Stimulated activated naive CD8-positive, alpha-beta T cell treated with anti-CD3 and anti-CD28 coated beads, Interleukin-15, Interleukin-2, amounts not matched to agents 100 U/mL and 50 U/mL, for 24 hours (primary cell): Measurements from ENCODE around the gene HDDC3.
A peak's percentile ranks its signal among the peaks of the same experiment; 100 is the strongest.

Source experiments
- ATAC-seq: fragments of 150-1000 bp; cut with Tn5 transposase; one replicate; pipeline ENCODE4 v1.10.0; 2021
- DNase-seq: peaks from one replicate; pipeline ENCODE4 v3.0.0; 2021

Gene HDDC3

GRCh38 chr15:90931828-90932659 is at the start of gene HDDC3:
Gene HDDC3 (minus strand): TSS chr15:90932549. CDS start chr15:90932540, 9 bp downstream.
- peak; percentile 98 for DNase-seq
- ATAC-seq, result peak; percentile 65

GRCh38 chr15:90982135-90982534 is 49.8 kb upstream of the HDDC3 start:
- no peak for DNase-seq
- ATAC-seq, result no peak

GRCh38 chr15:90981681-90982080 is 49.3 kb upstream of the HDDC3 start:
- DNase-seq (no peak), ATAC-seq (no peak)

GRCh38 chr15:90979582-90979981 is 47.2 kb upstream of the HDDC3 start:
- ATAC-seq, result no peak

GRCh38 chr15:90974216-90974615 is 41.9 kb upstream of the HDDC3 start:
- DNase-seq (no peak), ATAC-seq (no peak)

More at GRCh38 chr15:90979582-90979981, 47.2 kb upstream of the HDDC3 start:
- DNase-seq, result no peak

GRCh38 chr15:90972133-90972532 is 39.8 kb upstream of the HDDC3 start:
- DNase-seq (no peak), ATAC-seq (no peak)

- ATAC-seq (no peak), DNase-seq (no peak)
Observed at GRCh38 chr15:90970274-90970673, 37.9 kb upstream of the HDDC3 start.

- DNase-seq (no peak), ATAC-seq (no peak)
Observed at GRCh38 chr15:90968434-90968833, 36.1 kb upstream of the HDDC3 start.

GRCh38 chr15:90967206-90967605 is 34.9 kb upstream of the HDDC3 start:
- DNase-seq (no peak), ATAC-seq (no peak)

- ATAC-seq (no peak), DNase-seq (no peak)
Observed at GRCh38 chr15:90966262-90966661, 33.9 kb upstream of the HDDC3 start.

GRCh38 chr15:90962021-90962420 is 29.7 kb upstream of the HDDC3 start:
- no peak for ATAC-seq
- no peak for DNase-seq

- ATAC-seq (no peak), DNase-seq (no peak)
Observed at GRCh38 chr15:90960298-90961091, 28.1 kb upstream of the HDDC3 start.

- DNase-seq (no peak), ATAC-seq (no peak)
Observed at GRCh38 chr15:90959894-90960293, 27.5 kb upstream of the HDDC3 start.

GRCh38 chr15:90959028-90959595 is 26.8 kb upstream of the HDDC3 start:
- ATAC-seq (no peak), DNase-seq (no peak)

- DNase-seq, result no peak
- no peak for ATAC-seq
Observed at GRCh38 chr15:90957791-90958190, 25.4 kb upstream of the HDDC3 start.

GRCh38 chr15:90957031-90957790 is 24.9 kb upstream of the HDDC3 start:
- no peak for DNase-seq
- ATAC-seq, result no peak

GRCh38 chr15:90956274-90957030 is 24.1 kb upstream of the HDDC3 start:
- DNase-seq (peak; percentile 85), ATAC-seq (no peak)

- DNase-seq (no peak), ATAC-seq (no peak)
Observed at GRCh38 chr15:90955624-90956273, 23.4 kb upstream of the HDDC3 start.

- DNase-seq, result peak; percentile 92
- ATAC-seq, result peak; percentile 95
Observed at GRCh38 chr15:90954712-90955623, 22.6 kb upstream of the HDDC3 start, which contains the start of gene RCCD1. Gene RCCD1 (plus strand): TSS chr15:90954884. CDS start chr15:90956735, 1,851 bp downstream.
